Gastrocnemius medialis (tissue), 4 donors: ENCODE measurements around the gene KCNAB1.

Experiments
- CTCF ChIP-seq, 5 experiments: fragments of 450-650 bp in 3 of 5; fragments of 200-600 bp in 2 of 5; sonication (generic) in 2 of 5; IDR thresholded peaks in 4 of 5; conservative IDR thresholded peaks in 1 of 5; 1 replicate in 4 of 5; 2 replicates in 1 of 5; pipeline ENCODE4 v1.5.1; 2016 to 2019; ENCODE audit warnings: antibody characterized with exemption in 5 of 5, mild to moderate bottlenecking in 3 of 5, moderate library complexity in 3 of 5
- POLR2A ChIP-seq, 2 donors: fragments of 450-650 bp; IDR thresholded peaks; one replicate each; pipeline ENCODE4 v1.6.1; 2017; ENCODE audit warnings: antibody characterized with exemption in 2 of 2, mild to moderate bottlenecking in 2 of 2, moderate library complexity in 2 of 2

GRCh38 chr3:156465194-156465593 lies 344.8 kb downstream of the KCNAB1 start:
- TF ChIP-seq CTCF (IDR thresholded peaks at IDR 0.05 in 4 of 5, conservative IDR thresholded peaks at IDR 0.05 in 1 of 5) (no peak), POLR2A (IDR thresholded peaks at IDR 0.05) (no peak)
